B cell (primary cell): ENCODE results near the gene ATG13. TPM values are rescaled to one million over a fixed set of nuclear protein-coding genes. Genes with fewer than 3 reads are reported as not detected.

Experiments
- ATAC-seq: fragments of 200-7000 bp; cut with Tn5 transposase; one replicate; pipeline ENCODE4 v1.10.0; 2021; ENCODE audit warnings: low read depth, mild to moderate bottlenecking, moderate number of reproducible peaks, moderate library complexity
- CTCF ChIA-PET: fragments of 350-600 bp; sonication (Branson Sonifier 250); formaldehyde crosslinking; loops from one replicate; lab custom pipeline; 2021; ENCODE audit warnings: antibody characterized with exemption, inconsistent platforms; lab: Charles Lee
- POLR2A ChIA-PET: fragments of 350-600 bp; sonication (Branson Sonifier 250); formaldehyde crosslinking; loops from one replicate; lab custom pipeline; 2021; ENCODE audit warnings: antibody characterized with exemption; lab: Charles Lee
- DNase-seq: peaks from one replicate; pipeline ENCODE4 v3.0.0; 2013
- H2AFZ ChIP-seq: 2 replicates; pipeline ENCODE4 v1.6.1; 2012; ENCODE audit warnings: mild to moderate bottlenecking, low read depth, low read length; ENCODE audit not compliant: insufficient read depth, poor library complexity, severe bottlenecking
- H3K27ac ChIP-seq, 2 donors: 1 replicate in 1 of 2; 2 replicates in 1 of 2; pipeline ENCODE4 v1.5.1; 2012 to 2013; ENCODE audit warnings: low read length in 2 of 2, mild to moderate bottlenecking in 2 of 2, moderate library complexity in 1 of 2
- H3K27me3 ChIP-seq, 4 experiments: fragments of 200-600 bp in 1 of 4; sonication (generic) in 1 of 4; replicated peaks in 1 of 4; 1 replicate in 2 of 4; 2 replicates in 2 of 4; pipeline versions ENCODE4 v1.6.1 to v1.7.0; 2013 to 2016; ENCODE audit warnings: low read length in 3 of 4, mild to moderate bottlenecking in 2 of 4, mixed read lengths in 1 of 4, moderate library complexity in 1 of 4; ENCODE audit not compliant: insufficient read depth in 4 of 4, control insufficient read depth in 3 of 4; ENCODE audit errors: control extremely low read depth in 1 of 4
- H3K36me3 ChIP-seq, 2 experiments: replicated peaks in 1 of 2; 1 replicate in 1 of 2; 2 replicates in 1 of 2; pipeline versions ENCODE4 v1.6.1 to v1.7.1; 2013; ENCODE audit warnings: low read length in 1 of 2; ENCODE audit not compliant: insufficient read depth in 2 of 2, control insufficient read depth in 1 of 2; ENCODE audit errors: control extremely low read depth in 1 of 2, extremely low read depth in 1 of 2
- H3K4me1 ChIP-seq, 2 donors: fragments of 200-600 bp in 1 of 2; sonication (generic) in 1 of 2; 1 replicate in 1 of 2; 2 replicates in 1 of 2; pipeline versions ENCODE4 v1.5.1 to v1.6.1; 2013 to 2017; ENCODE audit warnings: low read length in 2 of 2; ENCODE audit not compliant: control insufficient read depth in 2 of 2, insufficient read depth in 2 of 2
- H3K4me2 ChIP-seq: replicated peaks from 2 replicates; pipeline ENCODE3; 2012; ENCODE audit warnings: mild to moderate bottlenecking, low read depth, low read length; ENCODE audit not compliant: poor library complexity, severe bottlenecking
- H3K4me3 ChIP-seq, 5 experiments: fragments of 200-600 bp in 1 of 5; sonication (generic) in 1 of 5; 1 replicate in 3 of 5; 2 replicates in 2 of 5; pipeline versions ENCODE4 v1.5.1 to v1.7.0; 2011 to 2016; ENCODE audit warnings: low read length in 4 of 5, mild to moderate bottlenecking in 4 of 5, low read depth in 2 of 5, control low read depth in 1 of 5, moderate library complexity in 1 of 5; ENCODE audit not compliant: insufficient read depth in 1 of 5; ENCODE audit errors: control extremely low read depth in 1 of 5, extremely low read depth in 1 of 5
- H3K79me2 ChIP-seq: fragments of 200-600 bp; sonication (generic); one replicate; pipeline ENCODE4 v1.6.0; 2016; ENCODE audit warnings: low read length; ENCODE audit not compliant: control insufficient read depth, insufficient read depth
- H3K9ac ChIP-seq: fragments of 200-600 bp; sonication (generic); 2 replicates; pipeline ENCODE4 v1.6.1; 2017; ENCODE audit warnings: mild to moderate bottlenecking, low read length, moderate library complexity
- H3K9me3 ChIP-seq, 3 donors: one replicate each; pipeline versions ENCODE4 v1.6.1 to v1.7.1; 2013; ENCODE audit warnings: low read length in 2 of 3; ENCODE audit not compliant: control insufficient read depth in 2 of 3, insufficient read depth in 1 of 3; ENCODE audit errors: control extremely low read depth in 1 of 3
- H4K20me1 ChIP-seq: 2 replicates; pipeline ENCODE4 v1.6.0; 2012; ENCODE audit warnings: mild to moderate bottlenecking, low read length; ENCODE audit not compliant: insufficient read depth, control insufficient read depth, poor library complexity, severe bottlenecking
- H3K27ac Mint-ChIP-seq: one replicate; pipeline ENCODE4 v1.8.0; 2021; ENCODE audit warnings: mixed read lengths
- H3K27me3 Mint-ChIP-seq: one replicate; pipeline ENCODE4 v1.8.0; 2021; ENCODE audit warnings: mixed read lengths
- H3K4me1 Mint-ChIP-seq: one replicate; pipeline ENCODE4 v1.8.0; 2021; ENCODE audit warnings: mixed read lengths
- H3K4me3 Mint-ChIP-seq: one replicate; pipeline ENCODE4 v1.8.0; 2021; ENCODE audit warnings: mixed read lengths
- H3K9me3 Mint-ChIP-seq: one replicate; pipeline ENCODE4 v1.8.0; 2022; ENCODE audit warnings: mixed read lengths; ENCODE audit not compliant: insufficient read depth
- CTCF ChIP-seq: fragments of 200-600 bp; IDR thresholded peaks from one replicate; pipeline ENCODE4 v1.8.0; 2022; ENCODE audit warnings: antibody characterized with exemption, mild to moderate bottlenecking
- EZH2 ChIP-seq: IDR thresholded peaks from 2 replicates; pipeline ENCODE4 v1.6.1; 2012; ENCODE audit warnings: borderline replicate concordance, low read depth, mild to moderate bottlenecking, moderate library complexity, low read length; ENCODE audit not compliant: insufficient read depth, poor library complexity, severe bottlenecking
- WGBS: methylation state at CpG from one replicate; pipeline ENCODE4 v1.1.5; 2013; ENCODE audit warnings: missing lambda C conversion rate; ENCODE audit not compliant: insufficient coverage; 5-methylcytosine and 5-hydroxymethylcytosine counted together
- intact Hi-C: fragments of 100-400 bp; cut with micrococcal nuclease; formaldehyde crosslinking; loops from one replicate; pipeline ENCODE4 v1.10.0; 2022
- polyA plus RNA-seq: library from polyadenylated mRNA; depleted of rRNA; stranded (reverse); fragments of >200 nt; gene quantifications from 2 replicates; pipeline ENCODE4 v1.2.3, GENCODE V29; 2012
- total RNA-seq, 2 donors: library from RNA; stranded (reverse); fragments of 120-200 nt in 1 of 2; gene quantifications; 1 replicate in 1 of 2; 2 replicates in 1 of 2; pipeline versions ENCODE4 v1.2.3 to v1.2.4, GENCODE V29; 2013 to 2022

ATG13 gene
- total and polyA plus RNA-seq, 2 donors (not counting 1 experiment from before 2014, with no cell fraction given): 48.5 to 88.8 TPM

- CTCF ChIA-PET: interaction anchor here (0.5 to 1.3 kb wide), 3 partner anchors 10 to 35 kb away, joined by 3 to 4 read pairs (median 3); no protein-coding TSS in a partner anchor
Measured at GRCh38 chr11:46643531-46643930, 26.2 kb downstream of the ATG13 start.

GRCh38 chr11:46643986-46644385 lies 26.6 kb downstream of the ATG13 start:
- Histone ChIP-seq H3K9me3 (peaks cover 0 to 3% (median 0%) of the 10 kb centered on the region in 3 donors), H3K9ac (no peak overlapping the region), H4K20me1 (peaks cover 15% of the 10 kb centered on the region), H3K4me1 (no peaks in the 10 kb centered on the region), H3K4me3 (no peak overlapping the region), H3K36me3 (peaks cover 12 to 67% of the 10 kb centered on the region in 2 experiments), H3K27me3 (no peaks in the 10 kb centered on the region), H3K4me2 (no peak overlapping the region), H3K79me2 (peaks cover 10% of the 10 kb centered on the region), H3K27ac (no peak overlapping the region), H2AFZ (no peak overlapping the region)
- peaks cover 2% of the 10 kb centered on the region for H3K4me1 Mint-ChIP-seq
- H3K9me3 Mint-ChIP-seq: no peaks in the 10 kb centered on the region
- intact Hi-C loops: no loop called here
- H3K4me3 Mint-ChIP-seq: no peak overlapping the region
- TF ChIP-seq EZH2: no peak
- TF ChIP-seq CTCF: no peak
- POLR2A ChIA-PET: no interaction called here
- CTCF ChIA-PET: interaction anchor here (0.5 to 1.3 kb wide), 3 partner anchors 10 to 34 kb away, joined by 3 to 4 read pairs (median 3); no protein-coding TSS in a partner anchor
- ATAC-seq (no peak), DNase-seq (no peak)
- H3K27ac Mint-ChIP-seq: no peak overlapping the region
- H3K27me3 Mint-ChIP-seq: no peaks in the 10 kb centered on the region

More at GRCh38 chr11:46643531-46643930, 26.2 kb downstream of the ATG13 start:
- no peak for TF ChIP-seq CTCF
- TF ChIP-seq EZH2: no peak
- Histone ChIP-seq H3K4me1 (no peaks in the 10 kb centered on the region), H2AFZ (no peak overlapping the region), H3K4me3 (no peak overlapping the region), H3K4me2 (no peak overlapping the region), H3K9ac (no peak overlapping the region), H3K27ac (no peak overlapping the region), H3K79me2 (peaks cover 10% of the 10 kb centered on the region), H3K9me3 (peaks cover 0 to 3% (median 0%) of the 10 kb centered on the region in 3 donors), H3K27me3 (no peaks in the 10 kb centered on the region), H4K20me1 (peaks cover 15% of the 10 kb centered on the region), H3K36me3 (peaks cover 12 to 69% of the 10 kb centered on the region in 2 experiments)
- ATAC-seq: no peak
- Mint-ChIP-seq H3K27ac (no peak overlapping the region), H3K4me3 (no peak overlapping the region), H3K27me3 (no peaks in the 10 kb centered on the region), H3K9me3 (no peaks in the 10 kb centered on the region), H3K4me1 (peaks cover 2% of the 10 kb centered on the region)
- POLR2A ChIA-PET: no interaction called here
- DNase-seq: no peak
- intact Hi-C loops: no loop called here
- WGBS: 100% methylated on average over 1 of the region's 3 CpGs
